HEK293 (cell line): ENCODE results near the gene GPX4.

Source experiments
- CTCF ChIP-seq: fragments of 450-650 bp; formaldehyde crosslinking; IDR thresholded peaks from 2 replicates; pipeline ENCODE4 v1.5.1; 2016; ENCODE audit warnings: missing biosample characterization, missing genetic modification characterization
- PRDM1 ChIP-seq: fragments of 450-650 bp; formaldehyde crosslinking; IDR thresholded peaks from 2 replicates; pipeline ENCODE4; 2016; ENCODE audit warnings: missing biosample characterization, missing genetic modification characterization
- PRDM2 ChIP-seq: fragments of 450-650 bp; formaldehyde crosslinking; IDR thresholded peaks from 2 replicates; pipeline ENCODE4 v1.5.1; 2016; ENCODE audit warnings: missing biosample characterization, missing genetic modification characterization, borderline replicate concordance
- ZNF10 ChIP-seq: fragments of 450-650 bp; formaldehyde crosslinking; IDR thresholded peaks from 2 replicates; pipeline ENCODE4 v1.5.1; 2017; ENCODE audit warnings: missing biosample characterization, missing genetic modification characterization
- ZNF23 ChIP-seq: fragments of 450-650 bp; formaldehyde crosslinking; IDR thresholded peaks from 2 replicates; pipeline ENCODE4 v1.5.1; 2016; ENCODE audit warnings: missing biosample characterization, missing genetic modification characterization, borderline replicate concordance
- ZNF280D ChIP-seq: fragments of 450-650 bp; formaldehyde crosslinking; IDR thresholded peaks from 2 replicates; pipeline ENCODE4 v1.5.1; 2016; ENCODE audit warnings: missing biosample characterization, missing genetic modification characterization
- ZNF350 ChIP-seq: fragments of 450-650 bp; formaldehyde crosslinking; IDR thresholded peaks from 2 replicates; pipeline ENCODE4 v1.5.0; 2017; ENCODE audit warnings: missing biosample characterization, mild to moderate bottlenecking, missing genetic modification characterization

- no peak for TF ChIP-seq CTCF (tag by site-specific recombination)
- no peak for TF ChIP-seq ZNF23 (tag by site-specific recombination)
- no peak for TF ChIP-seq ZNF280D (tag by site-specific recombination)
- no peak for TF ChIP-seq ZNF10 (tag by site-specific recombination)
- no peak for TF ChIP-seq ZNF350 (tag by site-specific recombination)
- no peak for TF ChIP-seq PRDM1
- TF ChIP-seq PRDM2: no peak
Observed at GRCh38 chr19:1129535-1129934, 25.7 kb downstream of the GPX4 start.
